ENCODE measurements around the gene WNT7B.

DNA sequence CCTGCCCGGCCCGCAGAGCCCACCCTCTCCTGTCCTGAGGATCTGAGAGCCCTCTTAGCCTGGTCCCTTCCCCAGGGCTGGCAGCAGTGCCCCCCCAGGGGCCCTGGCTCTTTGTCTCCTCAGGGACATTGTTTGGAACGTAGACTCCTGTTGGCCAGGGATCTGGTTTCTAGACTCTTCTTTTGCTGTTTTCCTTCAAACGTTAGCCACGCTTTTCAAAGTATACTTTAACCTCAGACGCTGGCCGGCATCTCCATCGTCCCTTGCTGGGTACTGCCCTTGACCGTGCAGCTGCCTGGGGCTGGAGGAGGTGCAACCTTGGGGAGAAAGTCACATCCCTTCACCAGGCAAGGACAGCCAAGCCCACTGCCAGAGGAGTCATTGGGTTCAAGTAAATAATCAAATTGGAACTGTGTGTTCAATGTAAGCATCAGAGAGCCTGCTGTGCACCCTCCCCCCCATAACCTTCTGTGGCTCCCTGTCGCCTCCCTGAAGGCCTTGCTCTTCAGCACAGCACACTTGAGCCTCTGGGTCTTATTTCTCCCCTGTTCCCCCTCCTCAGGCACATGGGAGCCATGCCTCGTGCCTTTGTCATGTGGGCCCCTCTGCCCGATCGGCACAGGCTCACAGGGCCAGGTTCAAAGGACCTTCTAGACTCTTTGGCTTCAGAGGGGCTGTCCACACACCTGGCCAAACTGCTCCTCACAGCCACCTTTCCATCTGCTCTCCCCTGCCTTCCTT lies 21.8 kb upstream of the WNT7B start:
- TF ChIP-seq, protein P1, sequence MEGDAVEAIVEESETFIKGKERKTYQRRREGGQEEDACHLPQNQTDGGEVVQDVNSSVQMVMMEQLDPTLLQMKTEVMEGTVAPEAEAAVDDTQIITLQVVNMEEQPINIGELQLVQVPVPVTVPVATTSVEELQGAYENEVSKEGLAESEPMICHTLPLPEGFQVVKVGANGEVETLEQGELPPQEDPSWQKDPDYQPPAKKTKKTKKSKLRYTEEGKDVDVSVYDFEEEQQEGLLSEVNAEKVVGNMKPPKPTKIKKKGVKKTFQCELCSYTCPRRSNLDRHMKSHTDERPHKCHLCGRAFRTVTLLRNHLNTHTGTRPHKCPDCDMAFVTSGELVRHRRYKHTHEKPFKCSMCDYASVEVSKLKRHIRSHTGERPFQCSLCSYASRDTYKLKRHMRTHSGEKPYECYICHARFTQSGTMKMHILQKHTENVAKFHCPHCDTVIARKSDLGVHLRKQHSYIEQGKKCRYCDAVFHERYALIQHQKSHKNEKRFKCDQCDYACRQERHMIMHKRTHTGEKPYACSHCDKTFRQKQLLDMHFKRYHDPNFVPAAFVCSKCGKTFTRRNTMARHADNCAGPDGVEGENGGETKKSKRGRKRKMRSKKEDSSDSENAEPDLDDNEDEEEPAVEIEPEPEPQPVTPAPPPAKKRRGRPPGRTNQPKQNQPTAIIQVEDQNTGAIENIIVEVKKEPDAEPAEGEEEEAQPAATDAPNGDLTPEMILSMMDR (IDR thresholded peaks at IDR 0.05; ENCODE audit: low read length), result no peak
- TF ChIP-seq EZH2 (optimal IDR thresholded peaks at IDR 0.05; ENCODE audit: low read depth, low read length) (no peak), EZH2phosphoT487 (IDR thresholded peaks at IDR 0.05; ENCODE audit: low read length) (no peak)

All from MM.1S (cell line).